Loucy (cell line): ENCODE data around the gene GOLGA5.

Experiments used
- H2AFZ ChIP-seq: fragments of 200-600 bp; sonication (generic); 2 replicates; pipeline ENCODE4 v1.6.0; 2016; ENCODE audit warnings: antibody characterized with exemption, mild to moderate bottlenecking, low read length, moderate library complexity
- H3F3A ChIP-seq: fragments of 200-600 bp; 2 replicates; pipeline ENCODE4 v1.6.0; 2016; ENCODE audit warnings: antibody characterized with exemption, low read depth, mild to moderate bottlenecking
- H3K27me3 ChIP-seq: fragments of 200-600 bp; sonication (generic); 2 replicates; pipeline ENCODE4 v1.6.1; 2014; ENCODE audit warnings: low read length, mild to moderate bottlenecking; ENCODE audit not compliant: insufficient read depth, poor library complexity, severe bottlenecking
- H3K36me3 ChIP-seq: fragments of 200-600 bp; sonication (generic); 2 replicates; pipeline ENCODE4 v1.6.1; 2016; ENCODE audit warnings: low read length; ENCODE audit not compliant: insufficient read depth
- H3K4me1 ChIP-seq: fragments of 200-600 bp; sonication (generic); 2 replicates; pipeline ENCODE4 v1.5.1; 2014; ENCODE audit warnings: low read length, mild to moderate bottlenecking; ENCODE audit not compliant: insufficient read depth, poor library complexity, severe bottlenecking
- H3K4me2 ChIP-seq: fragments of 200-600 bp; sonication (generic); 2 replicates; pipeline ENCODE4 v1.6.0; 2014; ENCODE audit warnings: antibody characterized with exemption, low read length, low read depth, mild to moderate bottlenecking; ENCODE audit not compliant: poor library complexity, severe bottlenecking
- H3K4me3 ChIP-seq: fragments of 200-600 bp; sonication (generic); 2 replicates; pipeline ENCODE4 v1.5.1; 2014; ENCODE audit warnings: low read length, mild to moderate bottlenecking, mixed read lengths; ENCODE audit not compliant: poor library complexity, severe bottlenecking
- H3K79me2 ChIP-seq: fragments of 200-600 bp; sonication (generic); 2 replicates; pipeline ENCODE4 v1.6.1; 2014; ENCODE audit warnings: low read length; ENCODE audit not compliant: insufficient read depth
- H3K9ac ChIP-seq: fragments of 200-600 bp; sonication (generic); 2 replicates; pipeline ENCODE4 v1.6.0; 2014; ENCODE audit warnings: mild to moderate bottlenecking, low read depth, low read length, moderate library complexity; ENCODE audit not compliant: poor library complexity, severe bottlenecking
- H3K9me2 ChIP-seq: fragments of 200-600 bp; sonication (generic); replicated peaks from 2 replicates; pipeline ENCODE4 v1.6.1; 2016; ENCODE audit warnings: low read depth, low read length, mixed read lengths
- H3K9me3 ChIP-seq: fragments of 200-600 bp; sonication (generic); 2 replicates; pipeline ENCODE4 v1.6.1; 2014; ENCODE audit warnings: mild to moderate bottlenecking, antibody characterized with exemption, low read length, low read depth; ENCODE audit not compliant: insufficient read depth
- H4K20me1 ChIP-seq: fragments of 200-600 bp; sonication (generic); 2 replicates; pipeline ENCODE4 v1.6.0; 2014; ENCODE audit warnings: antibody characterized with exemption, low read length, mild to moderate bottlenecking; ENCODE audit not compliant: insufficient read depth, poor library complexity, severe bottlenecking
- EZH2phosphoT487 ChIP-seq: fragments of 200-600 bp; IDR thresholded peaks from 2 replicates; pipeline ENCODE4 v1.6.1; 2018; ENCODE audit warnings: antibody characterized with exemption, mild to moderate bottlenecking, moderate library complexity, borderline replicate concordance
- TF ChIP-seq, protein P1 (sequence below): fragments of 200-600 bp; sonication (generic); conservative IDR thresholded peaks from 2 replicates; pipeline ENCODE4 v1.5.1; 2014; ENCODE audit warnings: mild to moderate bottlenecking, antibody characterized with exemption, low read length

Gene GOLGA5

DNA sequence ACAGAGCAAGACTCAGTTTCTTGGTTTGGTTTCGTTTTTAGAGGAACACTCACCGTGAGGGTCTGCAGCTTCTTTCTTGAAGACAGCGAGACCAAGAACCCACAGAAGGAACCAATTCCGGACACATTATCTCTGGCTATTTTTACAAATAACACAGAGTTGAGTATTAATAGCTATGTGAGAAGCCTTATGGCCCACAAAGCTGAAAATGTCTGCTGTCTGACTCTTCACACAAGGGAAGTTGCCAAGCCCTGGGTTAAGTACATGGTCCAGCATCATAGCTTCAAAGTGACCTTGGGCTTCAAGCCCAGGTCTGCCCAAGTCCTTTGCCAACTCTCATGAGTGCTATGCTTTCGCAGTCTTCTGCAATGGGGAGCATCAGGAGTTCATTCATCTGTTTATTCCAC is 43.1 kb upstream of the GOLGA5 start:
- TF ChIP-seq EZH2phosphoT487: no peak
- TF ChIP-seq, protein P1, sequence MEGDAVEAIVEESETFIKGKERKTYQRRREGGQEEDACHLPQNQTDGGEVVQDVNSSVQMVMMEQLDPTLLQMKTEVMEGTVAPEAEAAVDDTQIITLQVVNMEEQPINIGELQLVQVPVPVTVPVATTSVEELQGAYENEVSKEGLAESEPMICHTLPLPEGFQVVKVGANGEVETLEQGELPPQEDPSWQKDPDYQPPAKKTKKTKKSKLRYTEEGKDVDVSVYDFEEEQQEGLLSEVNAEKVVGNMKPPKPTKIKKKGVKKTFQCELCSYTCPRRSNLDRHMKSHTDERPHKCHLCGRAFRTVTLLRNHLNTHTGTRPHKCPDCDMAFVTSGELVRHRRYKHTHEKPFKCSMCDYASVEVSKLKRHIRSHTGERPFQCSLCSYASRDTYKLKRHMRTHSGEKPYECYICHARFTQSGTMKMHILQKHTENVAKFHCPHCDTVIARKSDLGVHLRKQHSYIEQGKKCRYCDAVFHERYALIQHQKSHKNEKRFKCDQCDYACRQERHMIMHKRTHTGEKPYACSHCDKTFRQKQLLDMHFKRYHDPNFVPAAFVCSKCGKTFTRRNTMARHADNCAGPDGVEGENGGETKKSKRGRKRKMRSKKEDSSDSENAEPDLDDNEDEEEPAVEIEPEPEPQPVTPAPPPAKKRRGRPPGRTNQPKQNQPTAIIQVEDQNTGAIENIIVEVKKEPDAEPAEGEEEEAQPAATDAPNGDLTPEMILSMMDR: no peak
- H4K20me1 ChIP-seq: no peaks in the 10 kb centered on the region
- H3K79me2 ChIP-seq: no peaks in the 10 kb centered on the region
- peak overlapping the region; percentile 65 for H3K4me3 ChIP-seq
- H3K9ac ChIP-seq: peak overlapping the region; percentile 51
- H3K4me2 ChIP-seq: peak overlapping the region; percentile 61
- no peak overlapping the region for H2AFZ ChIP-seq
- no peaks in the 10 kb centered on the region for H3K27me3 ChIP-seq
- H3K36me3 ChIP-seq: no peaks in the 10 kb centered on the region
- H3F3A ChIP-seq: 0 out of 2 replicates have a peak, but pooled peaks cover 3% of the 10 kb centered on the region
- H3K9me3 ChIP-seq: no peaks in the 10 kb centered on the region; the same call in 1 of the 2 replicates
- no peaks in the 10 kb centered on the region for H3K9me2 ChIP-seq
- H3K4me1 ChIP-seq: peaks cover 51% of the 10 kb centered on the region

DNA sequence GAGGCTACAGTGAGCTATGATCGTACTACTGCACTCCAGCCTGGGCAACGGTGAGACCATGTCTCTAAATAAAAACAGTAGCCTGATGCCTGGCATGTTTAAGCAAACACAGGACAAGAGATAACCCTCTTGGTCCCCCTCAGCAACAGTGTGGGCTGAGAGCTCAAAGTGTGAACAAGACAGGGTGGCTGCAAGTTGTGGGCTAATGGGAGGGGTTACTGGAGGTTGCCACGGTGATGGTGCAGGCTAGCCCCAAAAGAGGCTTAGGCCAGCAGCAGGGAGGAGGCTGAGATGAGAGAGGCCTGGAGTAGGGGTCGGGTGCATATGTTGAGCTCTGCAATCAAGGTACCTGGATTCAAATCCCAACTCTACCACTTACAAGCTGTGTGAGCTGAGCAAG is 42.3 kb upstream of the GOLGA5 start:
- Histone ChIP-seq H2AFZ (no peak overlapping the region), H3K9me3 (no peaks in the 10 kb centered on the region; the same call in 1 of the 2 replicates), H3K4me2 (peak overlapping the region; percentile 61), H3K4me3 (peak overlapping the region; percentile 65), H3K9ac (peak overlapping the region; percentile 51), H3K36me3 (no peaks in the 10 kb centered on the region), H3K9me2 (no peaks in the 10 kb centered on the region), H3K79me2 (no peaks in the 10 kb centered on the region), H4K20me1 (no peaks in the 10 kb centered on the region), H3K27me3 (no peaks in the 10 kb centered on the region), H3K4me1 (peaks cover 51% of the 10 kb centered on the region), H3F3A (0 out of 2 replicates have a peak, but pooled peaks cover 3% of the 10 kb centered on the region)
- no peak for TF ChIP-seq EZH2phosphoT487
- TF ChIP-seq, protein P1: no peak

DNA sequence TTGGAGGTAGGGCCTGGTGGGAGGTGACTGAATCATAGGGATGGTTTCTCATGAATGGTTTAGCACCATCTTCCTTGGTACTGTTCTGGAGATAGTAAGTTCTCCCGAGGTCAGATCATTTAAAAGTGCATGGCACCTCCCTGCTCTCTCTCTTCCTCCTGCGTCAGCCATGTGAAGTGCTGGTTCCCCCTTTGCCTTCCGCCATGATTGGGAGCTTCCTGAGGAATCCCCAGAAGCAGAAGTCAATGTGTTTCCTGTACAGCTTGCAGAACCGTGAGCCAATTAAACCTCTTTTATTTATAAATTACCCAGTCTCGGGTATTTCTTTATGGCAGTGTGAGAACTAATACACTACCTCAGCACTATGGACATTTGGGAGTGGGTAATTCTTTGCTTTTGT is 40.9 kb upstream of the GOLGA5 start:
- Histone ChIP-seq H3K9me3 (no peaks in the 10 kb centered on the region; the same call in 1 of the 2 replicates), H3K79me2 (no peaks in the 10 kb centered on the region), H3K9me2 (no peaks in the 10 kb centered on the region), H3K27me3 (no peaks in the 10 kb centered on the region), H3K36me3 (no peaks in the 10 kb centered on the region), H3K4me2 (no peak overlapping the region), H3F3A (0 out of 2 replicates have a peak, but pooled peaks cover 3% of the 10 kb centered on the region), H4K20me1 (no peaks in the 10 kb centered on the region), H2AFZ (no peak overlapping the region), H3K4me1 (peaks cover 59% of the 10 kb centered on the region), H3K4me3 (no peak overlapping the region), H3K9ac (no peak overlapping the region)
- no peak for TF ChIP-seq EZH2phosphoT487
- TF ChIP-seq, protein P1: no peak
